T1000 (cell line): Measurements from ENCODE around the gene OPCML.

Source experiments
- DNase-seq: peaks from one replicate; lab custom pipeline; 2025; ENCODE audit warnings: mixed read lengths; lab: John Stamatoyannopoulos, UW

The OPCML gene

DNA sequence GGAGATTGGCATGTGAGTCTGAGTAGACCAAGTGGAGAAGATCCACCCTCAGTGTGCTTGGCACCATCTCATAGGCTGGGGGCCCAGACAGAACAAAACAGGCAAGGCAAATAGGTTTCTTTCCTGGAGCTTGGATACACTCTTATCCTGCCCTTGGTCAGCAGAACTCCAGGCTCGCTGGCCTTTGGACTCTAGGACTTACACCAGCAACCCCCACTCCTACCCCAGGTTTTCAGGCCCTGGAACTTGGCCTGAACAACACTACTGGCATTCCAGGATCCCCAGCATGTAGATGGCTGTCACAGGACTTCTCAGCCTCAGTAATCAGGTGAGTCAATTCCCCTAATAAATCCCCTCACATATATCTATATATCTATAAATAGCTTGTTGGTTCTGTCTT lies 637.7 kb downstream of the OPCML start:
- no peak for DNase-seq

DNA sequence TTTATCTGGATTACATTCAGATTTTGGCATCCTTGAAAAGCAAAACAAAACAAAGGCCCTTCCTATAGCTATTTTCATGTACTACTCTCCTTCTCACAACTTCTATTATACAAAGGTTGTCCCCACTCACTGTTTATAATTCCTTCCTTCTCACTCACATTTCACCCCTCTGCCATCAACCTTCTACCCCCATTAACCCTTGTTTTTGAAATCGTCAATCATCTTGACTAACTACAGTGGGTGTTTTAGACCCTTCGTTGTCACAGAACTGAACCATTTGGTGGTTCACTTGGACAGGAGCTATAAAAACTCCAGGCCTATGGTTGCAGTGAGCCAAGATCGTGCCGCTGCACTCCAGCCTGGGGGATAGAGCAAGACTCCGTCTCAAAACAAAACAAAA lies 639.4 kb downstream of the OPCML start:
- DNase-seq, result no peak

DNA sequence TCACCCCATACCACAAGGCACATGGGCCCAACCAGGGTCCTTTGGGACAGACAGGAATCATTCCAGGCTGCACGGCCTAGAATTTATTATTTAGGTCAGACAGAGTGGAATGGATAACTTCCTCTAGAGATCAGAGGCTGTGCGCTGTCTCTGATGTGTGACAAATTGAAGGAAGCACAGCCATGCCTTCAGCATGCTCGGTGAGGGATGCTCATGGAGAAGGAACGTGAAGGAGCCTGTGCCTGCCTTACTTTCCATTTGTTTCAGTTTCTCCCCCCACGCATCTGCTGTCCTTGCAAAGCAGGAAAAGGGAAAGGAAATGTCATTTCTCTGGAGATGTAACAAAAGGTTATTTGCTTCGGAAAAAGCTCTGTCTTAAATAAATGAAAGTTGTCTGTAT lies 644.1 kb downstream of the OPCML start:
- no peak for DNase-seq

DNA sequence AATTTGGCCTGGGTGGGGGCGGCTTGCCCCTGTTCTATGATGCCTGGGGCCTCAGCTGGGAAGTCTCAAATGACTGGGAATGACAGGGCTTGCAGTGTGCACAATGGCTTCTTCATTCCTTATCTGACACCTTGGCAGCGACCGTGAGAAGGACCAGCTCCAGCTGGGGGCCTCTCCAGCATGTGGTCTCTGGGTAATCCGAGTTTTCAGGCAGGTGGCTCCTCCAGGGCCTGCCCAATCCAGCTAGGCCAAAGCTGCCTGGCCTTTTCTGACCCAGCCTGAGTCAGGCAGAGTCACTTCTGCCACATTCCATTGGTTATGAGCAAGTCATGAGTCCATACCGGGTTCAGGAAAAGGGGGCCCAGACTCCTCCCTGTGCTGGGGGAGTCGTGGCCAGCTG lies 646.0 kb downstream of the OPCML start:
- DNase-seq, result no peak

DNA sequence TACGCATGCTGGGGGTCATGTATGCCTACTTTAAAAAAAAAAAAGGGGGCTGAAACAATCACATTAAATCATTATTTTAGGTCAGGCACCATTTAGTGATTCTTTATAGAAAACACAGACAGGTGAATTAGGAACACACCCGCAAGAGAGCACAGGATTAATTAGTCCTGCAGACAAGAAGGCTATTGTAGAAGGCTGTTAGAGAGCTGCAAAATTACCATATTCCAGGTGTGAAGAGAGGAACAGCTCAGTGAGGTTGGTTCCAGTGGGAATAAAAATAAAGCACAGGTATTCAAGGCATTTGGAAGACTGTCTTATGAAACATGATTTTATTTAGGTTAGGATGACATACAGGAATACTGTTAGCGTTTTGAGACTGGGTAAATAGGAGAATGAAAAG lies 649.1 kb downstream of the OPCML start:
- DNase-seq, result no peak

DNA sequence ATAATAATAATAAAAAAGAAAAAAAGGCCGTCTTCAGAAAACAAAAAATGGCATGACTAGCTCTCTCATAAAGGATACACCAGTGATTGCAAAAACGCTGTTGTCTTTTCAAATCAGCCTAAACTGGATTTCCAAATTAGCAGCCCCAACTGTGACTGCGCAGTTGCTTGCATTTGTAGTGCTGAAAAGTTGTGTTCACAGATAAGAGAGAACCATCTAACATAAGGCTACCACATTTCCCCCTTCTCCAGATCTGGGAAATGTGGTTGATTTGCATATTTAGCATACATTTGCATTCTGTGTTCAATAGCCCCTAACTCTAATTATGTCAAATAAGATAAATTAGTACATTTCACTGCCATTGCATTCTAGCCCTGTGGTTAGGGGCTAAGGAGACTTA lies 650.7 kb downstream of the OPCML start:
- no peak for DNase-seq

DNA sequence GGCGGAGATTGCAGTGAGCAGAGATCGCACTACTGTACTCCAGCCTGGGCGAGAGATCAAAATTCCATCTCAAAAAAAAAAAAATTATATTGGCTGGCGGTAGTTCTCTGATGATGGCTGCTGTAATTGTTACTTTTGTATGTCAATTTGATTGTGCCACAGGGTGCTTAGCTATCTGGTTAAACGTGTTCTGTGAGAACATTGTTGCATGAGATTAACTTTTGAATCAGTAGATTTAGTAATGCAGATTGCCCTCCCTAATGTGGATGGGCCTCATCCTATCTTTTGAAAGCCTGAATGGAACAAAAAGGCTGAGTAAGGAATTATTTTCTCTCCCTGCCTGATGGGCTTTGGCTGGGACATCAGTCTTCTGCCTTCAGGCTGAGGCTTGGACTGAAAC lies 654.2 kb downstream of the OPCML start:
- DNase-seq, result no peak

DNA sequence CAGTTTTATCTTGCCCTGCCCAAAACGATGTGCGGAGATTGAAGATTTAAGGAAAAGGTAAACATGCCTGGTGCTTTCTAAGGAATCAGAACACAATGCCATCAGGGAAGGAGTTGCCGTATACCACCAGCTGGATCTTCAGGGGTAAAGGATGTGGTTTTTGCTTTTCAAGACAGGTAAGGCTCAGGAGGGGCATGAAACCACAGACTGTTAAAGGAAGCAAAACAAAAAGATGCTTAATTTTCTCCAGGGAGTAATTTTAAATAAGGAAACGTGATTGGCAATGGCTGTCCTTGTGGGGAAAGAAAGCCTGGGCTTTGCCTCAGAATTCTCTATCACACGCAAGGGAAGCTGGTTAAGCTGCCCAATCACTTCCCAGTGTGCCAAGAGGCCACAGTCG lies 655.6 kb downstream of the OPCML start:
- DNase-seq, result no peak

DNA sequence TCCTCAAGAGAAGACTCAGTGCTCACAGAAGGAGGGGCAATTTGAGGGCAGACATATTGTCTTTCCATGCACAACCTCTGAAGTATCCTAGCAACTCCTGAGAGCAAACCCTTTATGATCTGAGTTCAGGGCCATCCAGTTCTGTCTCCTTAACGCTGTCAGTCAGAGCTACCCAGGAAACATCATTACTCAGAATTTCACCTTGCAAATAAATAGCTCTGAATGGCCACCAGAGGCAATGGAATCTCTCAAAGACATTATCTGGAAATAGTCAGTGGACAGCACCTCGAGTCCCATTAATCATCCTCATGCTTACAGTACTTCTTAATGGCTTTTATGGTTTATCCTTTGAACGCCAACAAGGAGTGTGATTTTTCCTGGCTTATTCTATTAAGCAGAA lies 656.1 kb downstream of the OPCML start:
- DNase-seq, result no peak

DNA sequence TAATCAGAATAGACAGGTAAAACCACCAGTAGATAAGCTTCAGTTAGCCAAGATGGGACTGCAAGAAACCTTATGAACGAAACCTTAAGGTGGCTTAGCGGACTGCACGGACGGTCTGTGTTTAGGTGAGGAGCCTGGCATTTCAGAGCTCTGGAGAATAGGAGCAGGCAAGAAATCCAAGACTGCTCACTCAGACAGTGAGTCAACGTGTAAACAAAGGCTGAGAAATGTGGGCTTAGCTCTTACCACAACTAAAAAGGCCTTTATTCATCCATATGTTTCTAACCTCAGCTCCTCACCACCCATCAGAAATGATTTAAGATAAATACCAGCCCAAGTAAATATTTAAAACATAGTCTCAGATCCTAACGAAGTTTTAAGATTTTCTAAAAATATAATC lies 657.7 kb downstream of the OPCML start:
- DNase-seq, result no peak

DNA sequence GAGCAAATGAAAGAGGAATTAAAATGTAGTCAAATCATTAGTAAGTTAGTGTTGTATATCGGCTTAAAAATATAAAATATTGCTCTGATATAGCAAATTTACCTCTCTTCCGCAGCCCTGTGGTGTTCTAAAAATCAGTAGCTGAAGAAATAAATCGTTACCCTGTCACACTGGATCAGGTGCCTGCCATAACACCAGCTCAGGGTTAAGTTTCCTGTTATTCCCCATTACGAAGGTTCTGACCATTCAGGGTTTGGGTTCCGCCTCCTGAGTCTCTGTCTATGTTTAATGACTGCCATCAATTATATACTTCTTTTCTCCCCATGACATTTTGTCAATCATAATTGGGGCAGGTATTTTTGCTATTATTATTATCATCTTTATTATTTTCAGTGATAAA lies 658.5 kb downstream of the OPCML start:
- DNase-seq, result no peak

DNA sequence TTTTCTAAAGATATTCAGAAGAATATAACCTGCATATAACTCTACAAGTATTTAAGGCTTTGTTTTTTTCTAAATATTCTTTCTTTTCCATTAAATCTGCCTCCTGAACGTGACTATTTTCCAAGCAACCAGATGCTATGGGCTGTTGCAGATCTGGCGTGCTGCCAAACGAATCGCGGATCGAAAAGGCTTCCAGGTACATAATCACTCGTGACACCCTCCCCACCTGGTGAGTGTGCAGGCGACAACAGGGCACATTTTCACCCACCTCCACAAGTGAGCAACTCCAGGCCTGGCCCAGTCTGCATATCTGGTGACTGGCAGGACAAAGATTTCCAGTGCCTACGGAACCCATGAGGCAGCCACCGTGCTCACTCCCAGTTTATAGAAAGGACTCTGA lies 660.1 kb downstream of the OPCML start:
- DNase-seq, result no peak

DNA sequence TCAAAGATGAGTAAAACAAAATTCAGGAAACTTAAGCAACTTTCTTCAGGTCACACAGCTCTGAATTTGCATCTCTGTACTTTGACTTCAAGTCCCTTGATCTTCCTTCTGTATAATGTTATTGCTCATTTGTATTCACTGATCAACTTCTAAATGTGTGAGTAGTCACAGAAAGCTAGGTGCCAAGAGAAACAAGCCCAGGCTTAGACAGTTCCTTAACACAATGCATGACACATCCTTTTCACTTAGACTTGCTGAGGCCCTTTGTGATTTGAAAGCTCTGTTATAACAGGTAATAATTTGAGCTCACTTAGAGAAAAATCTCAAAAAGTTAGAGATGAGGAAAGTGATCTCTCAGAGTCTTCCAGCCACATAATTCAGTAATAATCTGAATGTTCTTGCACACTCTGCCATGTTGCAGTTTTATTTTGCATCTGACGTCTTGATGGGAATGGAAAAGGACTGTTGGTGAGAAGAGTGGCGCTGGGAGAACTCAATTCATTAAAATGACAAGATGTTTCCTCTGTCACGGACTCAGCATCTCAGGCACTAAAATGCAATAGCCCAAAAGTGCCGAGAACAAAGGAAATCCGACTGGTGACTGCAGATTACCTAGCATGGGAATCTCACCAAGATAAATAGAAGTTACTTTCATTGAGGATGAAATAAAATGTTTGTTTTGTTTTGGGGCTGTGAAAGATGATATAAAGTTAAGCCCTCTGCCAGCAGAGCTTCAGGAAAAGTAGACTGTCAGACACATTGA lies 665.3 kb downstream of the OPCML start:
- DNase-seq, result no peak

DNA sequence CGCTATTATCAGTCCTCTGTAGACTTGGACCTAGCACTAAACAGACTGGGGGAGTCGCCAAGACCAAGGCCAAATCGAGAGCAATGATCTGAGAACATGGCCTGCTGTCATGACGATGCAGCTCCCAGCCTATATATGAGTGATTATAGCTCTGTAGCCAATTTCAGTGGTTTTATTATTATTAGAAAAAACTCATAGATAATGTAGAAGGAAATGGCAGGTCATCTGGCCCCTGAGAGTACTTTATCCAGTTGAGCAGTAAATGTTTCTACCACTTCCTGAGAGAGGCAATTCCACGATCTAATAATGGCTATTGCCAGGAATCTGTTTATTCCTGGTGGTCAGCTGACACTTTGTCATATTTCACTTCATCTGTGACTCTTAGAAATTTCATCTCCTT lies 666.7 kb downstream of the OPCML start:
- no peak for DNase-seq

DNA sequence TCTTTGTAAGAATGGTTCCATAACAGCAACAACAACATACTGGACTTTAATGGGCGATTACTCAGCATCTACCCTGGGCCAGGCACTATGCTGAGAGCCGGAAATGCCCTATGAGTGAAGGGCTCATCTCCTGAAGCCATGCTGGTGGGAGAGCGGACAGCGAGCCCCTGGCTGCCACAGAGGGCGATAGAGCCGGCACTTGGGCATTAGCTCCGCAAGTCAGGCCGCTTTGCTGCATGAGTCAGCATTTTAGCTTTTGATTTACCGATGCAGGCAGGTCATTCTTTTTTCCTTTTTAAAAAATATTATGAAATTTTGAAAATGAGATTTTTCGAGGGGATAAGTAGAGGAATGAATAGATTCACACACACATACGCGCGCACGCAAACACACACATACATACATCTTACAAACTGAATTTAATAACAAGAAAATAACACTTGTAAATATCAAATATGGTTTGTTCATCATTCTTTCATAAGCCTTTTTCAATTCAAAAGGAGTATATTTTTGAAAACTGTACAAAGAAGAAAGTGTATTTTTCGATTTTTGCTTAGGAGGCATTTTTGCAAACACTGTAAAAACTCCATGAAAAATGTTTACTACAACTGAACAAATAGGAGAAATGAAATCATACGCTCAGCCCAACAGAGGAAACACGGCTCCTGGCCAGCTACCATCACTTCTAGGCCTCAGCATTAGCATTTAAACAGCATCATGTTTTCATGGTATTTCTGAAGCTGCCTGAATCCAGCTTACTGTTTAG lies 667.3 kb downstream of the OPCML start:
- no peak for DNase-seq

DNA sequence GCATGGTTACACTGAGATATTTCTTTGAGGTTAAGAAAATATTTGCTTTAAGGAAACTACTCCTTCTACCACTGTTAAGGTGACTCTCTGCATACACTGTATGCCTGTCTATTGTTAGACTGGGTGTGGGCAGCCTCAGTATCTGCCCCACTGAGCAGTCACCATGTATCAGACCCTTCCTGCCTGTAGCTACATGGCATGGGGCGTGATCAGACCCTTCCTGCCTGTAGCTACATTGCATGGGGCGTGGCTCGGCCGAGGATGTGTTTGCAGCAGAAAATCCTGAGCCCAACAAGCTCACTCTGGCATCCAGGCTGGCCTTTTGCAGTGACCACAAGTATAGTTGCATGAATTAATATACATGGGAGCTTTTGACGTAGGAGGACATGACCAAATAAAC lies 669.4 kb downstream of the OPCML start:
- no peak for DNase-seq

DNA sequence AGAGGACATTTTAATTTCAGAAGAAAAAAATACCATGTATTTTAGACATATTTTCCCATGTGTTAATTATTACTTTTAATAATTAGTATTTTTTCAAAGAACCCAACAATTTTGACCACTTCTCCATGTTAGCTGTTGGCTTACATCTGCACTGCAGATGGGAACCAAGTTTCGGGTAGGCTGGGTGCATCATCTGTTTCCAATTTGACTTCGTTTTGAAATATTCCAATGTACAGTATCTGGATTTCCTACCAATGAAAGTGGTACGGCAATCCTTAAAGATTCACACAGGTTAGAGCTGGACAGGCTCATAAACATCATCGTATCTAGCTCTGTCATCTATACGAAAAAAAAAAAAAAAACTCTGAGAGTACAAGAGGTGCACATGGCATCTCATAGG lies 670.2 kb downstream of the OPCML start:
- DNase-seq, result no peak

DNA sequence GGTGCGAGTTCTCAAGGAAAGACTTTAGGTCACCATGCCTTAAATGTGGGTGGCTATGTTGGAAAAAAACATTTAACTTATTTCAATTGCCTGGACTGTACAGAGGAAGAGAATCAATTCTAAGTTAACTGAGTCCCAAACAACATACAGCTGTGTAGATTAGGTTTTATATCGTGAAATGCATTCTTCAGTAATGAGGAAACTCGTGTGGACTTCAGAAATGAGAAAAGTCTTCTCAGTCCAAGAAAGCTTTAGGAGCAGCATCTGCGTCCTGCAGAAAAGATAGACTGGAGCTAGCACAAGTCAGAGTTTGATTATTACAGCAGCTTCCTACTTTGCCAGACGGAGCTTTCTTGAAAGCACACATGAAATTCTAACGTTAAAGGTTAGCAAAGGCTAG lies 673.0 kb downstream of the OPCML start:
- DNase-seq, result no peak

DNA sequence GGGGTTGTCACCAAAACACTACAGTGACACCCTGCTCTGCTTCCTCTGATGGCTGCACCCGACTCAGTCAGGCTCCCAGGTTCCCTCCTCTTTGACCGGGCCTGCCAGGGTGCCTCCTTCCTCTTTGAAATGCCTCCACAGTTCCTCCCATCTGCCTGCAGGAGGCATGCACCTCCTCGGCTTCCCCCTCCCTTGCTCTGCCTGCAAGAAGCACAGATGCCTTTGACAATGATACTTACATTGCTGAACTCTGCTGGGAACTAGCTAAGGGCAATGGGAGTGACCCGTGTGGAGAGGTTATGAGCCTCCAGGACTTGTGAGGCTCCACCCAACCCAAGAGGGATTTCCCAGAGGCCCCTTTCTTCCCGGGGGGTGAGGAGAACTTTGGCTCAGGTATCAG lies 674.1 kb downstream of the OPCML start:
- no peak for DNase-seq

DNA sequence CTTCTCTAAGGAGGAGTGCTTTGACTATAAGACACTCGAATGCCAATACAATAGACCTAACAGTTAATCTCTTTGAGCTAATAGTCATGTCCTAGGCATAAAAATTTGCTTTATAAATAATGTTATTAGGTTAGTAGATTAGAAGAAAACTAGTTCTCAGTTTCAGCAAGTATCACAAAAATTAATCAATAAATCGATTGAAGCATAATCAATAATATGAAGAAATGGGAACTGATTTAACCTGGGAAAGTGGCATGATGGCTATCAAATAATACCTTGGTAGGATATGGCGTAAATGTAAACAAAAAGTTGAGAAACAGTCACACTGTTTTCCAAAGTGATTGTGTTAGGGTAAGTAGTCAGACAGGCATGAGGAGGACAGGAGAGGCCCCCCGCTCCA lies 676.3 kb downstream of the OPCML start:
- no peak for DNase-seq

DNA sequence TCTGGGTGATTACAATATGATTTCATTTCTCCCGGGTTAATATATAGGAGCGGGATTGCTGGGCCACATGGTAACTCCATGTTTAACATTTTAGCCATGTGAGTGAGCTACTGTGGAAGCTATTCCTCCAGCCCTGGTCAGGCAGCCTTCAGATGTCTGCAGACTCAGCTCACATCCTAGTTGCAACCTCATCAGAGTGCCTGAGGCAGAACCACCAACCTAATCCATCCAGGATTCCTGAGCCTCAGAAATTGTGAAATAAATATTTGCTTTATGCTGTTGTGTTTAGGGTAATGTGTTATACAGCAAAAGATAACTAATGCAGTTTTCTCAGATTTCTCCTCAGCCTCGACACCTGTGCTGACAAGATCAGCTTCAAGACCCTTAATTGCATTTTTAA lies 676.8 kb downstream of the OPCML start:
- no peak for DNase-seq

DNA sequence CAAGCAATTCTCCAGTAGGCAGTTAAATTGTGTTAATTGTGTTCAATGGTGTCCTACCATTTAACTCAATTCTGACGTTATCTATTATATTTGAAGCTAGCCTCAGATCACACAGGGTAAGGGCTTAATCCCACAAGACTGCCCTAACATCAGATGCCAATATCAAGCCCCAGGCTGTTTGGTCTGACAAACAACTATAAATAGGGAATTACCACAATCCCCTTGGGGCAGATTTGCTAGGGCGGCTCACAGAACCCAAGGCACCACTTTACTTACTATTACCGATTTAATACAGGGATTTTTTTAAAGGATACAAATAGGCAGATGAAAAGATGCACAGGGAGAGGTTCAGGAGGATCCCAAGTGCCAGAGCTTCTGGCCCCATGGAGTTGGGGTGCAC lies 678.4 kb downstream of the OPCML start:
- no peak for DNase-seq

DNA sequence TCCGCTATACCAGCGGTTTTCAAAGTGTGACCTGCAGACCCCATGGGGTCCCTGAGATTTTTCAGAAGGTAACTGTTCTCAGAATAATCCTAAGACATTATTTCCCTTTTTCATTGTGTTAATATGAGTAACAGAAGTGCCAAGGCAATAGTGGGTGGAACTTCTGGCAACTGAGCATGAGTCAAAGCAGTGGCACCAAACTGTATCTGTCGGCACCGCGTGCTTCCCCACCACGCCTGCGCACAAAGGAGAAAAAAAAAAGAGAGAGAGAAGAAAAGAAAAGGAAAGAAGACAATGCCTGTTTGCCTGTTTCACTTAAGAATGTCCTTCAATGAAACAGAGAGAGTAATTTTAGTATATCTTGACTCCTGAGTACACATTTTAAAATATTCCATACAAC lies 679.9 kb downstream of the OPCML start:
- DNase-seq, result no peak

DNA sequence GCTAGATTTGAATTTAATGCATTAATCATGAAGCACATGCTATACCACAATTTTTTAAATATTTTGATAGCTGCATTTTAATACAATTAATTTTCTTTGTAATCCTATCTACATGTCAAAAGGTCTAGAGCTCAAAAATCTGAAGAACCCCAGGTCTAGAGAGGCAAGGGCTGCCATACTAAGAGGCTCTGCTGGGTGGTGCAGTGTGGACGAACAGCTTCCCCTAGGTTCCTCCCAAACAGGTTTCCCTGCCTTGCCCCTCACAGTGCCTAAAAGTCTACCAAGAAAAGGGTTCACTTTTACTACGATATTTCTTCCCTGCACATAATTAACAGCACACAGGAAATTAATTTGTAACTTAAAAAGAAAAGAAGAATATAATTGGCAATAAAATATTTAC lies 681.1 kb downstream of the OPCML start:
- DNase-seq, result no peak
